Neuronal stem cell (in vitro differentiated cells): ENCODE data around the gene DVL2.

ENCODE experiments used
- DNase-seq: peaks from one replicate; pipeline ENCODE4 v3.0.0-alpha.2; 2013; ENCODE audit warnings: low spot score
- H2AFZ ChIP-seq: one replicate; pipeline ENCODE4 v1.6.1; 2013; ENCODE audit warnings: mild to moderate bottlenecking, low read length, inconsistent platforms
- H2AK5ac ChIP-seq: 2 replicates; pipeline ENCODE4 v1.6.1; 2013; ENCODE audit warnings: low read depth, mild to moderate bottlenecking, inconsistent platforms, low read length, moderate library complexity, mixed read lengths
- H2BK120ac ChIP-seq: 2 replicates; pipeline ENCODE4 v1.6.1; 2013; ENCODE audit warnings: low read depth, mild to moderate bottlenecking, inconsistent platforms, low read length, moderate library complexity, mixed read lengths
- H2BK12ac ChIP-seq: one replicate; pipeline ENCODE4 v1.6.1; 2013; ENCODE audit warnings: low read length, inconsistent platforms
- H2BK15ac ChIP-seq: 2 replicates; pipeline ENCODE4 v1.6.1; 2013; ENCODE audit warnings: mild to moderate bottlenecking, low read length, inconsistent platforms, mixed read lengths
- H2BK5ac ChIP-seq: one replicate; pipeline ENCODE4 v1.6.1; 2013; ENCODE audit warnings: inconsistent platforms, mild to moderate bottlenecking, low read length, moderate library complexity
- H3K14ac ChIP-seq: one replicate; pipeline ENCODE4 v1.6.1; 2013; ENCODE audit warnings: low read length, inconsistent platforms
- H3K18ac ChIP-seq: 2 replicates; pipeline ENCODE4 v1.6.1; 2013; ENCODE audit warnings: low read length, inconsistent platforms
- H3K23ac ChIP-seq: 2 replicates; pipeline ENCODE4 v1.6.1; 2013; ENCODE audit warnings: low read depth, mild to moderate bottlenecking, mixed read lengths, low read length, inconsistent platforms; ENCODE audit not compliant: poor library complexity
- H3K27ac ChIP-seq: replicated peaks from 3 replicates; pipeline ENCODE4 v1.5.1; 2013; ENCODE audit warnings: low read length, inconsistent platforms
- H3K27me3 ChIP-seq, 3 experiments: 2 replicates each; pipeline ENCODE4 v1.6.1; 2013; ENCODE audit warnings: low read length in 3 of 3, mild to moderate bottlenecking in 2 of 3, inconsistent platforms in 1 of 3, low read depth in 1 of 3, mixed read lengths in 1 of 3, moderate library complexity in 1 of 3; ENCODE audit not compliant: control insufficient read depth in 3 of 3, insufficient read depth in 3 of 3
- H3K36me3 ChIP-seq, 2 donors: replicated peaks in 1 of 2; 2 replicates each; pipeline ENCODE4 v1.6.1; 2013; ENCODE audit warnings: low read length in 2 of 2; ENCODE audit not compliant: control insufficient read depth in 2 of 2, insufficient read depth in 2 of 2
- H3K4ac ChIP-seq: 2 replicates; pipeline ENCODE4 v1.6.1; 2013; ENCODE audit warnings: inconsistent platforms, mild to moderate bottlenecking, low read length, moderate library complexity
- H3K4me1 ChIP-seq, 2 donors: 1 replicate in 1 of 2; 2 replicates in 1 of 2; pipeline ENCODE4 v1.6.1; 2013; ENCODE audit warnings: low read length in 2 of 2, low read depth in 1 of 2; ENCODE audit not compliant: control insufficient read depth in 2 of 2, insufficient read depth in 1 of 2
- H3K4me2 ChIP-seq: one replicate; pipeline ENCODE4 v1.6.1; 2013; ENCODE audit warnings: mild to moderate bottlenecking, low read length, inconsistent platforms; ENCODE audit not compliant: insufficient read depth, poor library complexity, severe bottlenecking
- H3K4me3 ChIP-seq, 2 donors: 2 replicates each; pipeline ENCODE4 v1.5.1; 2013; ENCODE audit warnings: low read length in 2 of 2, mild to moderate bottlenecking in 2 of 2, inconsistent platforms in 1 of 2, moderate library complexity in 1 of 2
- H3K79me1 ChIP-seq: one replicate; pipeline ENCODE4 v1.6.1; 2013; ENCODE audit warnings: low read depth, mild to moderate bottlenecking, inconsistent platforms, low read length, moderate library complexity
- H3K9ac ChIP-seq: one replicate; pipeline ENCODE4 v1.6.1; 2013; ENCODE audit warnings: mild to moderate bottlenecking, low read depth, low read length, inconsistent platforms; ENCODE audit not compliant: poor library complexity
- H3K9me3 ChIP-seq, 2 donors: replicated peaks in 1 of 2; 2 replicates each; pipeline versions ENCODE3 to v1.6.1; 2013; ENCODE audit warnings: low read length in 2 of 2, mild to moderate bottlenecking in 2 of 2, inconsistent platforms in 1 of 2, low read depth in 1 of 2, mixed read lengths in 1 of 2, moderate library complexity in 1 of 2; ENCODE audit not compliant: control insufficient read depth in 2 of 2, insufficient read depth in 1 of 2
- H4K8ac ChIP-seq: one replicate; pipeline ENCODE4 v1.6.1; 2013; ENCODE audit warnings: low read depth, mild to moderate bottlenecking, inconsistent platforms, low read length, moderate library complexity
- H4K91ac ChIP-seq: one replicate; pipeline ENCODE4 v1.6.1; 2013; ENCODE audit warnings: low read length, low read depth, mild to moderate bottlenecking, inconsistent platforms; ENCODE audit not compliant: poor library complexity
- WGBS, 2 donors: extraction: QIAGEN DNeasy Blood & Tissue Kit; methylation state at CpG; one replicate each; pipeline ENCODE4 v1.1.7; 2013; ENCODE audit warnings: missing lambda C conversion rate in 2 of 2, mixed read lengths in 1 of 2; ENCODE audit not compliant: insufficient read length in 2 of 2, insufficient replicate concordance in 1 of 2; ENCODE audit errors: extremely low coverage in 2 of 2; 5-methylcytosine and 5-hydroxymethylcytosine counted together

DVL2 gene

DNA sequence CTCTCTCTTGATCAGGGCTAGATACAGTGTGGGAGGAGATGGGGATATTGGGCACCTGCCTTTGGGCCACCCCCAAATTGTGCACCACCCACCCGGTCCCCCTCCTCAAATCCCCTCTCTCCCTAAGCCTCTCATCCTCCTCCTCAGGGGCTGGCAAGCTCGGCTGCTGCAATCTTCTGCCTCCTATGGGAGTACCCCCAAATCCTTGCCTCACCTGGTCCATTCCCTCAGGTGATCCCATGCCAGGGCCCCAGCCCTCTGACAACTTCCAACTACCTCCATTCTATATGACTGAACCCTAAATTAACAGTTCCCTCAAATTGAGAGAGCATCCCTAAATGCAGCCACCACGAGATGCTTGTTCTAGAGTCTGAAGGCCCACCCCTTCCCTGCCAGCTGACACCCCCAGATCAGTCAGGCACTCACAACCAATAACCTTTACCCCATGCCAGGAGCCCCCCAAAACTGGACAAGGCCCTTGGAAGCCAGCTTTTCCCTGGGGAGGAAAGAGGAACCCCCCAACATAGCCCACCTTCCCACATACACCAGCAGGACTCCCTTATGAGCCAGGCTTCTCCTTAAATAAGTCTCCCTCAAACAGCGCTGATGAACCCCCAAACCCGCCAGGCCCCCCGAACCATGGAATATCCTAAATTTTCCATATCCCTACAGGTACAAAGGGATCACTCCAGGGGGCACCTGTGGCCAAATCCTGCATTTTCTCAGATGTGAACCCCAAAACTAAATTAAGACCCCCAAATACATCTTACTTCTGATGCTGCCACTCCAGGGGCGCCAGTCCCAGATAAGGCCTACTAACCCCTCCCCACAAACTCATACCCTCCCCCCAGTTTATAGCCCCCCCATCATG, 17.8 kb downstream of the DVL2 start:
- Histone ChIP-seq H3K18ac (peak overlapping the region; percentile 46), H3K4me3 (peak overlapping the region; percentile 44 to 76), H3K27me3 (no peaks in the 10 kb centered on the region), H3K79me1 (peaks cover 2% of the 10 kb centered on the region), H2BK12ac (no peak overlapping the region), H3K9ac (peak overlapping the region; percentile 74), H4K8ac (no peak overlapping the region), H3K4me1 (peaks cover 37 to 46% of the 10 kb centered on the region in 2 donors), H2AFZ (no peak overlapping the region), H3K27ac (peak overlapping the region; percentile 80), H3K14ac (no peak overlapping the region), H3K23ac (no peak overlapping the region), H2AK5ac (peak overlapping the region; percentile 53), H3K36me3 (peaks cover 2 to 11% of the 10 kb centered on the region in 2 donors), H3K4ac (no peak overlapping the region), H2BK15ac (no peak overlapping the region), H3K4me2 (peak overlapping the region; percentile 74), H2BK120ac (no peak overlapping the region), H2BK5ac (peak overlapping the region; percentile 15), H3K9me3 (no peaks in the 10 kb centered on the region), H4K91ac (no peak overlapping the region)
- DNase-seq, result no peak
- no CpG with 5 or more reads among the region's 7 CpGs for WGBS, 2 donors

DNA sequence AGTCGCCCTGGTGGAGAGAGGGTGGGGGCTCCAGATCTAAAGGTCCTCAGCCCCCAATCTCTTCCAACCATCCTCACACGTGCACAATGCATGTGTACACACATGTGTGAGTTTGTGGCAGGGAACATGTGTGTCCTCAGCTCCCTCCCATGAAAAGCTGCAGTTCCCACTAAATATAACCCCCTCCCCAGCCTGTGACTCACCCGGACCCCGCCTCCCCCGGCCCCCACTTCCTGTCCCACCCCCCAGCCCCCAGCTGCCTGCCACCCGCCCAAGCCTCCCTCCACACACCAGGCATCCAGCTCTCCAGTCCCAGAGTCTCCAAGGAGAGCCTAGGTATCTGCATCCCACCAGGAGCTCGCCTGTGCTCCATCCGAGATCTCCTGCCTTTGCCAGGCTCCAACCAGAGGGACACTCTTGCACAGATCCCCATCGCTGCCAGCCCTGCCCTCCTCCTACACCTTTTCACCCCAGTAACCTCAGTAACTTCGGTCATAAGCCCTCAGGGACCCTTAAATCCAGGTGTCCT, 18.6 kb downstream of the DVL2 start:
- peak overlapping the region; percentile 85 for H3K27ac ChIP-seq
- peak overlapping the region; percentile 5 for H2BK15ac ChIP-seq
- H3K9me3 ChIP-seq, result no peaks in the 10 kb centered on the region
- no peak for DNase-seq
- H3K36me3 ChIP-seq, result peaks cover 0 to 3% of the 10 kb centered on the region in 2 donors
- H2BK5ac ChIP-seq, result peak overlapping the region; percentile 20
- H3K23ac ChIP-seq, result no peak overlapping the region
- peak overlapping the region; percentile 74 for H3K4me2 ChIP-seq
- peak overlapping the region; percentile 43 for H2BK120ac ChIP-seq
- H4K91ac ChIP-seq, result no peak overlapping the region
- no peak overlapping the region for H4K8ac ChIP-seq
- no peak overlapping the region for H3K14ac ChIP-seq
- H3K4me3 ChIP-seq, result peak overlapping the region; percentile 44 to 76
- no peak overlapping the region for H3K9ac ChIP-seq
- peak overlapping the region; percentile 51 for H2BK12ac ChIP-seq
- H2AK5ac ChIP-seq, result peak overlapping the region; percentile 31
- H2AFZ ChIP-seq, result no peak overlapping the region
- no peak overlapping the region for H3K4ac ChIP-seq
- no peaks in the 10 kb centered on the region for H3K27me3 ChIP-seq
- H3K4me1 ChIP-seq, result peaks cover 40 to 49% of the 10 kb centered on the region in 2 donors
- H3K79me1 ChIP-seq, result peaks cover 2% of the 10 kb centered on the region
- no CpG with 5 or more reads among the region's 10 CpGs for whole genome bisulfite sequencing, 2 donors
- H3K18ac ChIP-seq, result peak overlapping the region; percentile 63

DNA sequence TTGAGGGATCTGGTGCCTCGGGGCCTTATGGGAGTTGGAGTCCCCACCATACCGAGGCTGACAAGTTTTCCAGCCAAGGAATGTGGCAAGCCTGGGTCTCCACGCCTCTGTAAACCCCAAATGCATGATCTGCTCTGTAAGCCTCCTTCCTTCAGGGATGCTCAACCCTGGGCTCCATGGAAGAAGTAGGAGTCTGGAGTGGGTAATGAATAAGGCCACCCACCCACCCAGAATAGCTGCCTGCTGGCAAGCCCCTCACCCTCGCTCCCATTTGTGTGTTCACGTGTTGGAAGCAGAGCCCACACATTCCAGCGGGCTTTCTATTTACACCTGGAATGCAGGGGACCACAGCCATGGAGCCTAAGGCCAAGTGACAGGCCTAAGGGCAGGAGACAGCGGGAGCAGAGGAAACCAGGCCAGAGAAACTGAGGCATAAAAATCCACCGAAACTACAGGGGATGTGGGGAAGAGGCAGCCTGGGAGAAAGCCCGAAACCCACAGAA, 19.1 kb downstream of the DVL2 start:
- Histone ChIP-seq H3K9ac (no peak overlapping the region), H3K27ac (peak overlapping the region; percentile 85), H3K4me2 (peak overlapping the region; percentile 49), H3K4me3 (peak overlapping the region; percentile 26 to 44), H3K23ac (no peak overlapping the region), H3K4me1 (peaks cover 39 to 45% of the 10 kb centered on the region in 2 donors), H3K14ac (no peak overlapping the region), H2BK120ac (peak overlapping the region; percentile 43), H4K8ac (no peak overlapping the region), H3K18ac (peak overlapping the region; percentile 63), H3K4ac (no peak overlapping the region), H2AFZ (no peak overlapping the region), H2AK5ac (peak overlapping the region; percentile 31), H2BK12ac (peak overlapping the region; percentile 51), H3K27me3 (no peaks in the 10 kb centered on the region), H2BK15ac (peak overlapping the region; percentile 5), H4K91ac (no peak overlapping the region), H3K36me3 (no peaks in the 10 kb centered on the region), H2BK5ac (peak overlapping the region; percentile 20), H3K79me1 (peaks cover 2% of the 10 kb centered on the region), H3K9me3 (no peaks in the 10 kb centered on the region)
- DNase-seq, result no peak
- no CpG with 5 or more reads among the region's 9 CpGs for WGBS, 2 donors
